Mucosa of rectum (tissue), 2 donors: ENCODE data around the gene LHFPL3.

Experiments used
- H3K27ac ChIP-seq, 2 donors: one replicate each; pipeline ENCODE4 v1.7.0; 2013; ENCODE audit warnings: inconsistent platforms in 2 of 2, low read depth in 2 of 2, low read length in 2 of 2
- H3K27me3 ChIP-seq, 2 donors: one replicate each; pipeline ENCODE4 v1.7.0; 2013; ENCODE audit warnings: low read length in 2 of 2; ENCODE audit not compliant: control insufficient read depth in 2 of 2, insufficient read depth in 2 of 2
- H3K36me3 ChIP-seq, 2 donors: one replicate each; pipeline ENCODE4 v1.7.0; 2013; ENCODE audit warnings: low read length in 2 of 2; ENCODE audit not compliant: control insufficient read depth in 2 of 2, insufficient read depth in 2 of 2
- H3K4me1 ChIP-seq, 2 donors: one replicate each; pipeline ENCODE4 v1.7.0; 2013; ENCODE audit warnings: low read length in 2 of 2, mild to moderate bottlenecking in 1 of 2; ENCODE audit not compliant: control insufficient read depth in 2 of 2, insufficient read depth in 2 of 2
- H3K4me3 ChIP-seq, 2 donors: one replicate each; pipeline ENCODE4 v1.7.0; 2013; ENCODE audit warnings: low read length in 2 of 2
- H3K9ac ChIP-seq, 2 donors: one replicate each; pipeline ENCODE4 v1.7.0; 2013; ENCODE audit warnings: low read length in 2 of 2, low read depth in 1 of 2, mild to moderate bottlenecking in 1 of 2
- H3K9me3 ChIP-seq, 2 donors: one replicate each; pipeline ENCODE4 v1.7.0; 2013; ENCODE audit warnings: low read length in 2 of 2; ENCODE audit not compliant: control insufficient read depth in 2 of 2
- donor health status: healthy.
- donor health status: Normal muscosa, but diverticular disease.

The LHFPL3 gene

GRCh38 chr7:104943502-104944343 lies 615.3 kb downstream of the LHFPL3 start:
- Histone ChIP-seq H3K27ac (peak overlapping the region; percentile 98 to 99), H3K9ac (peak overlapping the region; percentile 72 to 78), H3K4me3 (peak overlapping the region; percentile 53 to 56), H3K27me3 (no peaks in the 10 kb centered on the region), H3K36me3 (no peaks in the 10 kb centered on the region), H3K9me3 (no peaks in the 10 kb centered on the region), H3K4me1 (peaks cover 33 to 46% of the 10 kb centered on the region in 2 donors)

GRCh38 chr7:104945599-104945956 lies 617.2 kb downstream of the LHFPL3 start:
- Histone ChIP-seq H3K27me3 (no peaks in the 10 kb centered on the region), H3K4me1 (peaks cover 33 to 46% of the 10 kb centered on the region in 2 donors), H3K9me3 (no peaks in the 10 kb centered on the region), H3K4me3 (peak overlapping the region; percentile 52 to 56), H3K27ac (peak overlapping the region; percentile 98 to 99), H3K36me3 (no peaks in the 10 kb centered on the region), H3K9ac (peak overlapping the region; percentile 78 to 90)

GRCh38 chr7:104946338-104946737 lies 617.9 kb downstream of the LHFPL3 start:
- no peaks in the 10 kb centered on the region for H3K36me3 ChIP-seq
- H3K4me3 ChIP-seq, result no peak overlapping the region
- peak overlapping the region; percentile 98 to 99 for H3K27ac ChIP-seq
- H3K27me3 ChIP-seq, result no peaks in the 10 kb centered on the region
- H3K9ac ChIP-seq, result peak overlapping the region; percentile 78 to 90
- peaks cover 33 to 46% of the 10 kb centered on the region in 2 donors for H3K4me1 ChIP-seq
- H3K9me3 ChIP-seq, result no peaks in the 10 kb centered on the region

- H3K9ac ChIP-seq, result no peak overlapping the region
- H3K4me3 ChIP-seq, result no peak overlapping the region
- H3K27ac ChIP-seq, result peak overlapping the region in 1 of 2 donors; percentile 48
- H3K27me3 ChIP-seq, result no peaks in the 10 kb centered on the region
- peaks cover 16 to 17% of the 10 kb centered on the region in 2 donors for H3K4me1 ChIP-seq
- H3K9me3 ChIP-seq, result no peaks in the 10 kb centered on the region
- H3K36me3 ChIP-seq, result no peaks in the 10 kb centered on the region
These were observed 621.6 kb downstream of the LHFPL3 start for GRCh38 chr7:104950006-104950405.

GRCh38 chr7:104950754-104951153 lies 622.4 kb downstream of the LHFPL3 start:
- H3K36me3 ChIP-seq, result no peaks in the 10 kb centered on the region
- H3K27me3 ChIP-seq, result no peaks in the 10 kb centered on the region
- H3K4me1 ChIP-seq, result peaks cover 8 to 13% of the 10 kb centered on the region in 2 donors
- H3K4me3 ChIP-seq, result no peak overlapping the region
- no peak overlapping the region for H3K9ac ChIP-seq
- no peaks in the 10 kb centered on the region for H3K9me3 ChIP-seq
- peak overlapping the region; percentile 48 to 55 for H3K27ac ChIP-seq

- Histone ChIP-seq H3K27me3 (no peaks in the 10 kb centered on the region), H3K27ac (peak overlapping the region; percentile 33 to 49), H3K9ac (no peak overlapping the region), H3K36me3 (no peaks in the 10 kb centered on the region), H3K9me3 (no peaks in the 10 kb centered on the region), H3K4me1 (peaks cover 1 to 6% of the 10 kb centered on the region in 2 donors), H3K4me3 (no peak overlapping the region)
These were observed 623.1 kb downstream of the LHFPL3 start for GRCh38 chr7:104951546-104951945.

GRCh38 chr7:104955276-104955675 lies 626.9 kb downstream of the LHFPL3 start:
- peaks cover 5 to 14% of the 10 kb centered on the region in 2 donors for H3K4me1 ChIP-seq
- peak overlapping the region in 1 of 2 donors; percentile 17 for H3K27ac ChIP-seq
- no peaks in the 10 kb centered on the region for H3K36me3 ChIP-seq
- no peak overlapping the region for H3K4me3 ChIP-seq
- no peaks in the 10 kb centered on the region for H3K27me3 ChIP-seq
- no peaks in the 10 kb centered on the region for H3K9me3 ChIP-seq
- no peak overlapping the region for H3K9ac ChIP-seq
